Loucy (cell line): ENCODE data around the gene MCAM.

ENCODE experiments used
- H2AFZ ChIP-seq: fragments of 200-600 bp; sonication (generic); 2 replicates; pipeline ENCODE4 v1.6.0; 2016; ENCODE audit warnings: antibody characterized with exemption, mild to moderate bottlenecking, low read length, moderate library complexity
- H3F3A ChIP-seq: fragments of 200-600 bp; 2 replicates; pipeline ENCODE4 v1.6.0; 2016; ENCODE audit warnings: antibody characterized with exemption, low read depth, mild to moderate bottlenecking
- H3K27me3 ChIP-seq: fragments of 200-600 bp; sonication (generic); 2 replicates; pipeline ENCODE4 v1.6.1; 2014; ENCODE audit warnings: low read length, mild to moderate bottlenecking; ENCODE audit not compliant: insufficient read depth, poor library complexity, severe bottlenecking
- H3K36me3 ChIP-seq: fragments of 200-600 bp; sonication (generic); 2 replicates; pipeline ENCODE4 v1.6.1; 2016; ENCODE audit warnings: low read length; ENCODE audit not compliant: insufficient read depth
- H3K4me1 ChIP-seq: fragments of 200-600 bp; sonication (generic); 2 replicates; pipeline ENCODE4 v1.5.1; 2014; ENCODE audit warnings: low read length, mild to moderate bottlenecking; ENCODE audit not compliant: insufficient read depth, poor library complexity, severe bottlenecking
- H3K4me2 ChIP-seq: fragments of 200-600 bp; sonication (generic); 2 replicates; pipeline ENCODE4 v1.6.0; 2014; ENCODE audit warnings: antibody characterized with exemption, low read length, low read depth, mild to moderate bottlenecking; ENCODE audit not compliant: poor library complexity, severe bottlenecking
- H3K4me3 ChIP-seq: fragments of 200-600 bp; sonication (generic); 2 replicates; pipeline ENCODE4 v1.5.1; 2014; ENCODE audit warnings: low read length, mild to moderate bottlenecking, mixed read lengths; ENCODE audit not compliant: poor library complexity, severe bottlenecking
- H3K79me2 ChIP-seq: fragments of 200-600 bp; sonication (generic); 2 replicates; pipeline ENCODE4 v1.6.1; 2014; ENCODE audit warnings: low read length; ENCODE audit not compliant: insufficient read depth
- H3K9ac ChIP-seq: fragments of 200-600 bp; sonication (generic); 2 replicates; pipeline ENCODE4 v1.6.0; 2014; ENCODE audit warnings: mild to moderate bottlenecking, low read depth, low read length, moderate library complexity; ENCODE audit not compliant: poor library complexity, severe bottlenecking
- H3K9me2 ChIP-seq: fragments of 200-600 bp; sonication (generic); replicated peaks from 2 replicates; pipeline ENCODE4 v1.6.1; 2016; ENCODE audit warnings: low read depth, low read length, mixed read lengths
- H3K9me3 ChIP-seq: fragments of 200-600 bp; sonication (generic); 2 replicates; pipeline ENCODE4 v1.6.1; 2014; ENCODE audit warnings: mild to moderate bottlenecking, antibody characterized with exemption, low read length, low read depth; ENCODE audit not compliant: insufficient read depth
- H4K20me1 ChIP-seq: fragments of 200-600 bp; sonication (generic); 2 replicates; pipeline ENCODE4 v1.6.0; 2014; ENCODE audit warnings: antibody characterized with exemption, low read length, mild to moderate bottlenecking; ENCODE audit not compliant: insufficient read depth, poor library complexity, severe bottlenecking
- EZH2phosphoT487 ChIP-seq: fragments of 200-600 bp; IDR thresholded peaks from 2 replicates; pipeline ENCODE4 v1.6.1; 2018; ENCODE audit warnings: antibody characterized with exemption, mild to moderate bottlenecking, moderate library complexity, borderline replicate concordance
- TF ChIP-seq, protein P1 (sequence below): fragments of 200-600 bp; sonication (generic); conservative IDR thresholded peaks from 2 replicates; pipeline ENCODE4 v1.5.1; 2014; ENCODE audit warnings: mild to moderate bottlenecking, antibody characterized with exemption, low read length

The MCAM gene

DNA sequence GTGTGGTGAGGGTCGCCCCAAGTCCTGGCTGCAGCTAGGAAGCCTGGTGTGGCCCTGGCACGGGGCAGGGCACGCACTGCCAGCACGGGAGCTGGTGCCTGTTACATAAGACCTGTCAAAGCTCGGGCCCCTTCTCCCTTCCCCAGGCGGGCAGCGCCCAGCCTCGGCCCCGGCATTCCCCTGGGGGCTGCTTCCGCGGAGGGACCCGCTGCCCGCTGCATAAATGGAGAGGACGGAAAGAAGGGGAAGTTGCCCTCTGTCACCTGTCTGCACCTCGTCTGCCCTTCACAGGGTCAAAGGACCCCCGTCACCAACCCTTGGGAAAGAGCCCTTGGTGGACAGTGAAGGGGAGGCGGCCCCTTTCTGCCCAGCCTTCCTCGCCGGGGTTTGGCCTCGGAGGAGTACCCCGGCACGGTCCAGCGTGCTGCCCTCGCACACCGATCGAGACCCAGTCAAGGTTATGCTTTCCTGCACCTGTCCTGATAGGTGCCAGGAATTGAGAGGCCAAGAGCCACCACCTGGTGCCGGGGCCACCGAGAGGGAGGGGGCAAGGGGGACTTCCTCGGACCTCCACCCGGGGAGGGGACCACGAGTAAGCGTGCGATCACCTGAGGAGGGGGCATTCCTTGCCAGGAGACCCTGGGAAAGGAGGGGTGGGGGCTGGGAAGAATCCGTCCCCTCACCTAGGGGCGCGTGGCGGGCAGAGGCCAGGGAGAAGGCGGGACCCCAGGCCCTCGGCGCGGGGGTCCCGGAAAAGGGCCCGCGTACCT is 46.3 kb upstream of the MCAM start:
- Histone ChIP-seq H3K4me2 (no peak overlapping the region), H3K36me3 (no peaks in the 10 kb centered on the region), H3K9me2 (no peaks in the 10 kb centered on the region), H3K9me3 (no peaks in the 10 kb centered on the region), H4K20me1 (no peaks in the 10 kb centered on the region), H3K4me3 (no peak overlapping the region), H3F3A (no peaks in the 10 kb centered on the region), H3K27me3 (no peaks in the 10 kb centered on the region), H3K9ac (no peak overlapping the region), H2AFZ (no peak overlapping the region), H3K4me1 (peaks cover 10% of the 10 kb centered on the region), H3K79me2 (no peaks in the 10 kb centered on the region)
- TF ChIP-seq, protein P1, sequence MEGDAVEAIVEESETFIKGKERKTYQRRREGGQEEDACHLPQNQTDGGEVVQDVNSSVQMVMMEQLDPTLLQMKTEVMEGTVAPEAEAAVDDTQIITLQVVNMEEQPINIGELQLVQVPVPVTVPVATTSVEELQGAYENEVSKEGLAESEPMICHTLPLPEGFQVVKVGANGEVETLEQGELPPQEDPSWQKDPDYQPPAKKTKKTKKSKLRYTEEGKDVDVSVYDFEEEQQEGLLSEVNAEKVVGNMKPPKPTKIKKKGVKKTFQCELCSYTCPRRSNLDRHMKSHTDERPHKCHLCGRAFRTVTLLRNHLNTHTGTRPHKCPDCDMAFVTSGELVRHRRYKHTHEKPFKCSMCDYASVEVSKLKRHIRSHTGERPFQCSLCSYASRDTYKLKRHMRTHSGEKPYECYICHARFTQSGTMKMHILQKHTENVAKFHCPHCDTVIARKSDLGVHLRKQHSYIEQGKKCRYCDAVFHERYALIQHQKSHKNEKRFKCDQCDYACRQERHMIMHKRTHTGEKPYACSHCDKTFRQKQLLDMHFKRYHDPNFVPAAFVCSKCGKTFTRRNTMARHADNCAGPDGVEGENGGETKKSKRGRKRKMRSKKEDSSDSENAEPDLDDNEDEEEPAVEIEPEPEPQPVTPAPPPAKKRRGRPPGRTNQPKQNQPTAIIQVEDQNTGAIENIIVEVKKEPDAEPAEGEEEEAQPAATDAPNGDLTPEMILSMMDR = no peak
- no peak for TF ChIP-seq EZH2phosphoT487

DNA sequence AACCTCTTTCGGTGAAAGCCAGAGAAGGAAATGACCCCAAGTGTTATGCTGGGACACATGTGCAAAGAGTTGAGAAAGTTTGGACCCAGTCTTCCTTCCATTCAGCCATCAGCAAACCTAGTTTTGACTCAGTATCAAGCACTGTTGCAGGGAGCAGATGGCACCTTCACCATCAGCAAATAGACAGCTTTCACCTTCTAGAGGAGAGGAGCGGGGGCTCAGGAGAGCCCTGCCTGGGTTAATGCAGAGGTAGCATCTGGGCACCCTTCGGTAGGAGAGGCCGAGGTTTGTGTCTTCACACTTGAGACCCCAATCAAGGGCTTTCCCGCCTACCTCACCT is 45.8 kb upstream of the MCAM start:
- no peak for TF ChIP-seq EZH2phosphoT487
- TF ChIP-seq, protein P1 = no peak
- Histone ChIP-seq H2AFZ (no peak overlapping the region), H3K4me3 (no peak overlapping the region), H3K27me3 (no peaks in the 10 kb centered on the region), H3K4me1 (peaks cover 10% of the 10 kb centered on the region), H3K4me2 (no peak overlapping the region), H3K79me2 (no peaks in the 10 kb centered on the region), H3K36me3 (no peaks in the 10 kb centered on the region), H3F3A (no peaks in the 10 kb centered on the region), H4K20me1 (no peaks in the 10 kb centered on the region), H3K9me3 (no peaks in the 10 kb centered on the region), H3K9me2 (no peaks in the 10 kb centered on the region), H3K9ac (no peak overlapping the region)

DNA sequence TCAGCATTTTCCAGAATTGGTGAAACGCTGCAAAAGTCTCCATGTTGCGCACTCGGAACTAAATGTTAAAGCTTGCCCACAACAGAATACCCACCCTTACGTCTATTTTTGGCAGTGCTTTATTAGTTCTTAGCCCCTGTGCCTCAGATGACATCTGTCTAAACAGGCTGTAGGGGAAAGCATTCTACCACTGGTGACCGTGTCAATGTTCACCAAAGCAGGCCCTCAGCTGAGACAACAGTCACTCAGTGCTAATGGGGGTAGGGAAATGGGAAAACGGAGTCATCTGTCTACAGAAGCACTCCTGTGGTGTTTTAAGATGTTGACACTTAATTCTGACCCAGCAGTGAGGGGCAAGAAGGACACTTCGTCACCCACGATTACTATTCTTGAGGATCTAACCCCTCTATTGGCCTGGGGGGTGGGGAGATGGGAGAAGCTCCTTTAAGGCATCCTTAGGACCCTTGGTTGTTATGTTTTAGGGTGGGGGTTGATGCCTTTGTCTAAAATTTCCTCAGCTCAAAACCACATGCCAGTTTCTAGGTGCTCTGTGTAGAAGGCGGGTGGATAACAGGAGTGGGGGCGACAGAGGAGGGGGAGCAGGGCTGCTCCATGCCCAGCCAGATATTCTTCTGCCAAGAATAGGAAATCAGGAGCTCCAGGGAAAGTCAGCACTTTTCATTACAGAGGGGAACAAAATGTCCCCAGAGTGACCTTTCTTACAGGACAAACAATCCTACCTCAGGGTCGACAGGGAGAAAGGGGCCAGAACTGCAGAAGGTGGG is 45.2 kb upstream of the MCAM start:
- peaks cover 10% of the 10 kb centered on the region for H3K4me1 ChIP-seq
- no peak overlapping the region for H3K4me2 ChIP-seq
- no peak overlapping the region for H3K4me3 ChIP-seq
- H2AFZ ChIP-seq = no peak overlapping the region
- H3K9me3 ChIP-seq = no peaks in the 10 kb centered on the region
- H3K9ac ChIP-seq = no peak overlapping the region
- no peaks in the 10 kb centered on the region for H3K27me3 ChIP-seq
- TF ChIP-seq, protein P1 = no peak
- TF ChIP-seq EZH2phosphoT487 = no peak
- no peaks in the 10 kb centered on the region for H3F3A ChIP-seq
- no peaks in the 10 kb centered on the region for H4K20me1 ChIP-seq
- H3K9me2 ChIP-seq = no peaks in the 10 kb centered on the region
- H3K79me2 ChIP-seq = no peaks in the 10 kb centered on the region
- H3K36me3 ChIP-seq = no peaks in the 10 kb centered on the region
